Trophoblast cell (in vitro differentiated cells and primary cell): ENCODE data around the gene RAVER2.
A peak's percentile ranks its signal among the peaks of the same experiment; 100 is the strongest.

Experiments used
- DNase-seq, 2 donors: peaks; one replicate each; pipeline ENCODE4 v3.0.0-alpha.2; 2016
- H2AFZ ChIP-seq: 2 replicates; pipeline ENCODE4 v1.6.1; 2013; ENCODE audit warnings: low read length, moderate library complexity, mild to moderate bottlenecking; ENCODE audit not compliant: insufficient read depth, poor library complexity
- H2AK5ac ChIP-seq: 2 replicates; pipeline ENCODE4 v1.6.1; 2013; ENCODE audit warnings: mild to moderate bottlenecking, low read length
- H2BK120ac ChIP-seq: 2 replicates; pipeline ENCODE4 v1.6.1; 2013; ENCODE audit warnings: low read length, mild to moderate bottlenecking, moderate library complexity; ENCODE audit not compliant: insufficient read depth, poor library complexity
- H2BK12ac ChIP-seq: 2 replicates; pipeline ENCODE4 v1.6.1; 2013; ENCODE audit warnings: mild to moderate bottlenecking, low read length, moderate library complexity
- H2BK5ac ChIP-seq: 2 replicates; pipeline ENCODE4 v1.6.1; 2013; ENCODE audit warnings: low read length, low read depth, moderate library complexity, mild to moderate bottlenecking; ENCODE audit not compliant: poor library complexity
- H3K14ac ChIP-seq: 2 replicates; pipeline ENCODE4 v1.6.1; 2013; ENCODE audit warnings: mild to moderate bottlenecking, low read length
- H3K18ac ChIP-seq: 2 replicates; pipeline ENCODE4 v1.6.1; 2013; ENCODE audit warnings: mild to moderate bottlenecking, low read length
- H3K23ac ChIP-seq: 2 replicates; pipeline ENCODE4 v1.6.1; 2013; ENCODE audit warnings: low read length
- H3K27ac ChIP-seq: 2 replicates; pipeline ENCODE4 v1.5.1; 2013; ENCODE audit warnings: low read depth, mild to moderate bottlenecking, inconsistent platforms, low read length, moderate library complexity
- H3K27me3 ChIP-seq: 2 replicates; pipeline ENCODE4 v1.6.1; 2013; ENCODE audit warnings: inconsistent platforms, mild to moderate bottlenecking, low read length, moderate library complexity; ENCODE audit not compliant: insufficient read depth
- H3K36me3 ChIP-seq, 2 experiments: 1 replicate in 1 of 2; 2 replicates in 1 of 2; pipeline ENCODE4 v1.6.1; 2013; ENCODE audit warnings: low read length in 2 of 2, mild to moderate bottlenecking in 2 of 2, moderate library complexity in 1 of 2; ENCODE audit not compliant: insufficient read depth in 2 of 2, control insufficient read depth in 1 of 2
- H3K4ac ChIP-seq: 2 replicates; pipeline ENCODE4 v1.6.1; 2013; ENCODE audit warnings: low read depth, mild to moderate bottlenecking, low read length, moderate library complexity
- H3K4me1 ChIP-seq, 2 experiments: 1 replicate in 1 of 2; 2 replicates in 1 of 2; pipeline ENCODE4 v1.6.1; 2013; ENCODE audit warnings: low read length in 2 of 2, mild to moderate bottlenecking in 2 of 2, moderate library complexity in 1 of 2; ENCODE audit not compliant: insufficient read depth in 2 of 2, control insufficient read depth in 1 of 2
- H3K4me2 ChIP-seq: 2 replicates; pipeline ENCODE4 v1.6.1; 2013; ENCODE audit warnings: inconsistent platforms, mild to moderate bottlenecking, low read length, moderate library complexity
- H3K4me3 ChIP-seq: 2 replicates; pipeline ENCODE4 v1.5.1; 2013; ENCODE audit warnings: mild to moderate bottlenecking, low read depth, low read length, inconsistent platforms
- H3K79me1 ChIP-seq: one replicate; pipeline ENCODE4 v1.6.1; 2013; ENCODE audit warnings: low read length
- H3K79me2 ChIP-seq: 2 replicates; pipeline ENCODE4 v1.6.1; 2013; ENCODE audit warnings: low read length, mild to moderate bottlenecking; ENCODE audit not compliant: control insufficient read depth, insufficient read depth, poor library complexity
- H3K9ac ChIP-seq: 2 replicates; pipeline ENCODE4 v1.6.1; 2013; ENCODE audit warnings: mild to moderate bottlenecking, low read length
- H3K9me3 ChIP-seq: 2 replicates; pipeline ENCODE4 v1.6.1; 2013; ENCODE audit warnings: low read depth, mild to moderate bottlenecking, control low read depth, inconsistent platforms, low read length; ENCODE audit not compliant: insufficient read depth
- H4K12ac ChIP-seq: 2 replicates; pipeline ENCODE4 v1.6.1; 2013; ENCODE audit warnings: low read depth, mild to moderate bottlenecking, low read length, moderate library complexity
- H4K8ac ChIP-seq: 2 replicates; pipeline ENCODE4 v1.6.1; 2013; ENCODE audit warnings: low read depth, mild to moderate bottlenecking, low read length, moderate library complexity
- H4K91ac ChIP-seq: one replicate; pipeline ENCODE4 v1.6.1; 2013; ENCODE audit warnings: low read depth, mild to moderate bottlenecking, low read length, moderate library complexity
- WGBS: extraction: QIAGEN DNeasy Blood & Tissue Kit; methylation state at CpG from one replicate; pipeline ENCODE4 v1.1.7; 2013; ENCODE audit warnings: missing lambda C conversion rate; ENCODE audit not compliant: insufficient read length, insufficient coverage; ENCODE audit errors: extremely low coverage; 5-methylcytosine and 5-hydroxymethylcytosine counted together

RAVER2 gene

GRCh38 chr1:64845831-64846425, 101.1 kb downstream of the RAVER2 start:
- WGBS: no CpG with 5 or more reads among the region's 13 CpGs
- H2BK5ac ChIP-seq: no peak overlapping the region
- H3K4me3 ChIP-seq: no peak overlapping the region
- no peak overlapping the region for H3K18ac ChIP-seq
- no peak for DNase-seq
- no peak overlapping the region for H4K91ac ChIP-seq
- no peak overlapping the region for H2AK5ac ChIP-seq
- no peak overlapping the region for H2BK12ac ChIP-seq
- no peak overlapping the region for H4K12ac ChIP-seq
- no peak overlapping the region for H4K8ac ChIP-seq
- no peak overlapping the region for H2BK120ac ChIP-seq
- H3K4ac ChIP-seq: no peak overlapping the region
- H3K79me1 ChIP-seq: no peaks in the 10 kb centered on the region
- peaks cover 2% of the 10 kb centered on the region for H3K9me3 ChIP-seq
- H3K36me3 ChIP-seq: peaks cover 38 to 66% of the 10 kb centered on the region in 2 experiments
- H3K27ac ChIP-seq: no peak overlapping the region
- no peaks in the 10 kb centered on the region for H3K4me1 ChIP-seq
- H3K79me2 ChIP-seq: no peaks in the 10 kb centered on the region
- no peak overlapping the region for H3K9ac ChIP-seq
- H3K23ac ChIP-seq: no peak overlapping the region
- no peak overlapping the region for H3K14ac ChIP-seq
- H3K27me3 ChIP-seq: no peaks in the 10 kb centered on the region
- H3K4me2 ChIP-seq: no peak overlapping the region
- H2AFZ ChIP-seq: no peak overlapping the region

GRCh38 chr1:64846573-64847430, 101.9 kb downstream of the RAVER2 start:
- Histone ChIP-seq H2BK120ac (no peak overlapping the region), H3K14ac (no peak overlapping the region), H2BK5ac (no peak overlapping the region), H3K18ac (no peak overlapping the region), H3K4ac (no peak overlapping the region), H3K79me1 (no peaks in the 10 kb centered on the region), H3K36me3 (peaks cover 35 to 60% of the 10 kb centered on the region in 2 experiments), H3K4me3 (peak overlapping the region; percentile 40), H3K23ac (no peak overlapping the region), H2AFZ (no peak overlapping the region), H4K8ac (no peak overlapping the region), H2AK5ac (no peak overlapping the region), H3K27me3 (no peaks in the 10 kb centered on the region), H3K4me1 (no peaks in the 10 kb centered on the region), H4K12ac (no peak overlapping the region), H2BK12ac (no peak overlapping the region), H3K4me2 (no peak overlapping the region), H3K9me3 (peaks cover 2% of the 10 kb centered on the region), H4K91ac (no peak overlapping the region), H3K79me2 (no peaks in the 10 kb centered on the region), H3K9ac (no peak overlapping the region), H3K27ac (no peak overlapping the region)
- no CpG with 5 or more reads among the region's 10 CpGs for WGBS
- DNase-seq: no peak

GRCh38 chr1:64847666-64848065, 102.8 kb downstream of the RAVER2 start:
- no peak overlapping the region for H4K12ac ChIP-seq

GRCh38 chr1:64848136-64848535, 103.3 kb downstream of the RAVER2 start:
- H4K12ac ChIP-seq: no peak overlapping the region
- H3K23ac ChIP-seq: no peak overlapping the region
- no peak overlapping the region for H3K9ac ChIP-seq
- DNase-seq: no peak
- no peak overlapping the region for H3K4me2 ChIP-seq
- peaks cover 2% of the 10 kb centered on the region for H3K9me3 ChIP-seq
- H2BK12ac ChIP-seq: no peak overlapping the region
- H3K79me1 ChIP-seq: no peaks in the 10 kb centered on the region
- no peak overlapping the region for H3K14ac ChIP-seq
- H2BK5ac ChIP-seq: no peak overlapping the region
- no peak overlapping the region for H3K18ac ChIP-seq
- no peak overlapping the region for H2BK120ac ChIP-seq
- H3K27me3 ChIP-seq: no peaks in the 10 kb centered on the region
- WGBS: no CpG with 5 or more reads among the region's 3 CpGs
- no peak overlapping the region for H3K4me3 ChIP-seq
- H3K4me1 ChIP-seq: no peaks in the 10 kb centered on the region
- no peaks in the 10 kb centered on the region for H3K79me2 ChIP-seq
- no peak overlapping the region for H2AFZ ChIP-seq
- H4K91ac ChIP-seq: no peak overlapping the region
- no peak overlapping the region for H3K4ac ChIP-seq
- no peak overlapping the region for H4K8ac ChIP-seq
- H2AK5ac ChIP-seq: no peak overlapping the region
- no peak overlapping the region for H3K27ac ChIP-seq
- peaks cover 37 to 59% of the 10 kb centered on the region in 2 experiments for H3K36me3 ChIP-seq

More at GRCh38 chr1:64847666-64848065, 102.8 kb downstream of the RAVER2 start:
- no peak overlapping the region for H2BK5ac ChIP-seq
- H3K79me1 ChIP-seq: no peaks in the 10 kb centered on the region
- H3K18ac ChIP-seq: no peak overlapping the region
- no peak overlapping the region for H3K23ac ChIP-seq
- peaks cover 40 to 60% of the 10 kb centered on the region in 2 experiments for H3K36me3 ChIP-seq
- H3K4me2 ChIP-seq: no peak overlapping the region
- WGBS: no CpG with 5 or more reads among the region's 4 CpGs
- no peak overlapping the region for H3K9ac ChIP-seq
- no peak overlapping the region for H4K91ac ChIP-seq
- DNase-seq: no peak
- H2AK5ac ChIP-seq: no peak overlapping the region
- no peaks in the 10 kb centered on the region for H3K27me3 ChIP-seq
- no peak overlapping the region for H2AFZ ChIP-seq
- no peaks in the 10 kb centered on the region for H3K4me1 ChIP-seq
- H3K27ac ChIP-seq: no peak overlapping the region
- no peak overlapping the region for H4K8ac ChIP-seq
- H2BK120ac ChIP-seq: no peak overlapping the region
- H2BK12ac ChIP-seq: no peak overlapping the region
- no peak overlapping the region for H3K4me3 ChIP-seq
- H3K9me3 ChIP-seq: peaks cover 2% of the 10 kb centered on the region
- H3K79me2 ChIP-seq: no peaks in the 10 kb centered on the region
- no peak overlapping the region for H3K14ac ChIP-seq
- no peak overlapping the region for H3K4ac ChIP-seq
